Thyroid gland (tissue), 4 donors: ENCODE results near the gene MGST3.

Source experiments
- CTCF ChIP-seq, 6 experiments: fragments of 200-600 bp in 3 of 6; fragments of 450-650 bp in 3 of 6; sonication (generic) in 3 of 6; IDR thresholded peaks; one replicate each; pipeline ENCODE4 v1.5.1; 2016 to 2019; ENCODE audit warnings: antibody characterized with exemption in 6 of 6, mild to moderate bottlenecking in 2 of 6, inconsistent platforms in 1 of 6, moderate library complexity in 1 of 6
- POLR2A ChIP-seq, 2 donors: fragments of 450-650 bp; IDR thresholded peaks; one replicate each; pipeline ENCODE4 v1.6.1; 2017; ENCODE audit warnings: antibody characterized with exemption in 2 of 2, mild to moderate bottlenecking in 2 of 2, moderate library complexity in 1 of 2

- no peak for TF ChIP-seq CTCF (IDR thresholded peaks at IDR 0.05)
- no peak for TF ChIP-seq POLR2A (IDR thresholded peaks at IDR 0.05)
Observed at GRCh38 chr1:165703648-165704047, 72.6 kb downstream of the MGST3 start.
